Measurements from ENCODE around the gene TEX19.
"Not testable (repeated sequence)": the region's sequence is repeated elsewhere in the genome, so short reads cannot be mapped to it uniquely, and the experiment has no call there.

TEX19 gene

GRCh38 chr17:82354804-82355308 lies 4.2 kb upstream of the TEX19 start:
- no peak for DNase-seq (ENCODE audit: low read depth in 2 of 2)

- no peak for DNase-seq (ENCODE audit: low read depth in 2 of 2)
Observed at GRCh38 chr17:82355770-82356427, 3.1 kb upstream of the TEX19 start.

GRCh38 chr17:82356845-82357355 lies 2.1 kb upstream of the TEX19 start:
- no peak for DNase-seq (ENCODE audit: low read depth in 2 of 2)

DNA sequence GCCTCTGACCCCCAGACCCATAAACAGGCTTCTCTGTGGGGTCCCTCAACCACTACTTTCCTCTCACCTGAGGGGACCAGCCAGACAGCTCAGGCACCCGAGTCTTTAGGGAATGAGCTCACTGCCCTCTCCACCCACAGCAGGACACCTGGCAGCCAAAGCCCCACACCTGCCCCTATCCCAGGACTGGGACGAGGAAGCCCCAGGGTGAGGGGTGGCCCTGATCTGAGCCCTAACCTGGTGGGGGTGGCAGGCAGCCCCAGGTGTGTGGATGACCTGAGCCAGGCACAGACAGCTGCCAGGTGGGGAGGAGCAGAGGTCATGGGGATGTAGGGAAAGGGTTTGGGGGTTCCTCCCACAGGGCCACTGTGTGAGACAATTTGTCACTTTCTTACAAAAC lies 1.7 kb upstream of the TEX19 start:
- DNase-seq (ENCODE audit: low read depth in 2 of 2) = no peak

GRCh38 chr17:82359451-82360074 lies 516 bp downstream of the TEX19 start:
- not testable (repeated sequence) for DNase-seq (ENCODE audit: low read depth in 2 of 2)

DNA sequence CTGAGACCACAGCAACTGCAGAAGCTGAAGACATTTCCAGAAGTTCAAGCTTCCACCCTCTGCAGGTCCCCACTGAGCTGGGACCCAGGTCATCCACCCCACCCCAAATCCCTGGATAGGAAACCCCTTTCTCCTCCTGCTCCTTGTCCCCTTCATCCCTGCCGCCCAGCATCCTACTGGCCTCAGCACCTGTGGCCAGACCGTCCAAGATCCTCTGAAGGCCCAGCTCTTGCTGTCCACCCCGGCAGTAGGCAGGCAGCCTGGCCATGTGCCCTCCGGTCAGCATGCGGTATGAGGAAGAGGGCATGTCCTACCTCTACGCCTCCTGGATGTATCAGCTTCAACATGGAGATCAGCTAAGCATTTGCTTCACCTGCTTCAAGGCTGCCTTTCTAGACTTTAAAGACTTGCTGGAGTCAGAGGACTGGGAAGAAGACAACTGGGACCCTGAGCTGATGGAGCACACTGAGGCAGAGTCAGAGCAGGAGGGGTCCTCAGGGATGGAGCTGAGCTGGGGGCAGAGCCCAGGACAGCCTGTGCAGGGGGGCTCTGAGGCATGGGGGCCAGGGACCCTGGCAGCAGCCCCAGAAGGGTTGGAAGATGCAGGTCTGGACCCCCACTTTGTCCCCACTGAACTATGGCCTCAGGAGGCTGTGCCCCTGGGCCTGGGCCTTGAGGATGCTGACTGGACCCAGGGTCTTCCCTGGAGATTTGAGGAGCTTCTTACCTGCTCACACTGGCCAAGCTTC lies 3.0 kb downstream of the TEX19 start:
- no peak for DNase-seq (ENCODE audit: low read depth in 2 of 2)

DNA sequence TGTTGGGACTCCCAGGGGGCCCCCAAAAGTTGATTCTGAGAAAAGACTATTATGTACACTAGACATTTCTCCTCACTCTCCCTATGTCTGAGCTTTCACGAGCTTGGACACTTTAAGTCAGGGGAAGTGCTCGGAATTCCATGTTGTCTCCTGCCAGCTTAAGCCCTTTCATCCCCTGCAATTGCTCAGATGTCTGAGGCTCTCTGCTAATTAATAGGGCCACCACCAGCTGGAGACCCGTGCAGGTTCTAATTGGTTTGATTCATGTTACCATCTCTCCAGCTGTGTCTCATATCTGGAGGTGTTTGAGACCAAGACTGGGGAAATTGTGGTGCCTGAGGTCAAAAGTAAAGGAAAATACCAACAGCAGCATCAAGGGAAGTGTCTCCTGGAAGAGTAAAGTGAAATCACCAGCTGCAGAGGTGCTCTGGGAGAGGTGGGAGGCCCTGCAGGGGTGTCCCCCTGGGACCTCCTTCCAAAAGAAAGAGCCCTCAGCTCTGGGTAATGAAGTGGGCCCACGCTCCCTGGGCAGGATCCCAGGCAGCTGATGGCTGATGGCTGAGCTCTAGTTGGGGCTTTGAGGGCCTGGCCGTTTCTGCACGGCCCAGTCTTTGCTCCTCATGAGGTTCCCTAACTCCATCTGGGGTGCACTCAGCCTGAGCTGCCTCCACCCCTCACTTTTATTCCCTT lies 6.7 kb downstream of the TEX19 start:
- DNase-seq (ENCODE audit: low read depth in 2 of 2) = no peak

- DNase-seq (ENCODE audit: low read depth in 2 of 2) = no peak
Observed at GRCh38 chr17:82366749-82367148, 7.7 kb downstream of the TEX19 start.

DNA sequence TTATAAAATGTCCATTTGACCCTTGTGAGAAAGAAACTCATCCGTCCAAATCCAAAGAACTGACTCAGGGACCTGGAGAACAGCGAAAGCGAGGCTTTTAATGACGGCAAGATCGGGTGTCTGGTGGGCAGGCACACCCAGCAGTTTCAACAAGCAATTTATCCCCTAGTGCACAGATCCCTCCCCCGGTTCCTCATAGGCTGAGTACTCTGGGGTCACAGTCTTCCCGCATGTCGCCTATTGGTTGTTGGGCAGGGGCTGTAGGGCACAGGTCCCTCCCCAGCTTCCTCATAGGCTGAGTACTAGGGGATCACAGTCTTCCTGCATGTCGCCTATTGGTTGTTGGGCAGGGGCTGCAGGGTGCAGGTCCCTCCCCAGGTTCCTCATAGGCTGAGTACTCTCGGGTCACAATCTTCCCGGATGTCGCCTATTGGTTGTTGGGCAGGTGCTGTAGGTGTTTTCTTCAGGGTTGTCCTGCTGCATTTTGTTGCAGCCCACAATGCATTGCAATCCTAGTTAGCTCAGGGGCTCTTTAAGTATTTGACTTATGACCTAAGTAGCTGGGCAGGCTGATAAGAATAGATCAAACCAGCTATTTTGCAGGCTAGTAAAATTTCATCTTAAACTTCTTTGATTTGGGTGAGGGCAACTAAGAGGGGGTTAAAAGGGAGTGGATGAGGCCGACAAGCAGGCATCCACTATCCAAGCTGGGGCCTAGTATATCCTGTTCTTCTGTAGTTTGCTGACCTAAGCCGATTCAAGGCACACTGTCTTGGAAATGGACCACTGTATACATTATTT lies 8.9 kb downstream of the TEX19 start:
- DNase-seq (ENCODE audit: low read depth in 2 of 2) = no peak

- DNase-seq (ENCODE audit: low read depth in 2 of 2) = no peak
Observed at GRCh38 chr17:82369211-82369610, 10.2 kb downstream of the TEX19 start.

- peak in 1 of 2 donors; percentile 31 for DNase-seq (ENCODE audit: low read depth in 2 of 2)
Observed at GRCh38 chr17:82370471-82371332, 11.7 kb downstream of the TEX19 start.

DNA sequence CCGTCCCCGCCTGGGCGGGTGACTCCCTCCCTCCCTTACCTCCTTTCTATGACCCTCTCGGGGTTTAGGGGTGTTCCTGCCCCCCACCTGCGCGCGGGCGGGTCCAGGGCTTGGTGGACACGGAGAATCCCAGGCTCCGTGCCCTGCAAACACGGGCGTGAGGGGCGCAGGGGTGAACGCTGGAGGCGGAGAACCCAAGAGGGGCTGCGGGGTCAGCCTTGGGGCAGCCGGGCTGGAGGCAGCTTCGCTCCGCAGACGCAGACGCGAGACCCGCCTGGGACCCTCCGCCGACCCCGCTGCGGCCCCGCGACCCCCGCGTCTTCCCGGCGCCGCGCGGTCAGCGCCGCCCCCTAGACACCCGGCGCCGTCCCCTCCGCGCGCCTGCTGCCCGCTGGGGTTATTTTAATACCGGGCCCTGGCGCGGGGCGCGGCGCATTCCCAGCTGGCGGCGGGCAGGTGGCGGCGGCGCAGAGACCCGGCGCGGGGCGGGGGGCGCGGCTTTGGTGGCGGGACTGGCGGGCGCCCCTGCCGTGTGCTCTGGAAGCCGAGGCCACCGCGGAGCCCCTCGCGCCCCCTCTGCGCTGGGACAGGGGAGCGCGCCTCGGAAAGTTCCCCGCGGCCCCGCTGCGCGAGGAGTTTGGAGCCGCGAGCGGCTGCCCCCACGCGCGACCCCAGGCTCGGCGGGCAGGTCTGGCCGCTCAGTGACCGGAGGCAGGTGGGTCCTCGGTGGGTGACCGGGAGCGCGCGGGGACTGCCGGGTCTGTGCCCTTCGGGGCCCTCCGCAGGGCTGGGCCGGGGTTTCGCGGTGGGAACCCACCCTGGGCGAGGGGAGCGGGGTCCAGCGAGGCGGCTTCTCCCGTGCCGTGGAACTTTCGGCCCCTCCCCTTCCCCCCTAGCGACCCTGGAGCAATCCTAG lies 12.5 kb downstream of the TEX19 start, which contains the start of gene UTS2R:
Gene UTS2R, plus strand, starts transcription at position 433 of the 916 bp plus-strand sequence. CDS start 2,560 bp downstream, outside the sequence.
- no peak for DNase-seq (ENCODE audit: low read depth in 2 of 2)

DNA sequence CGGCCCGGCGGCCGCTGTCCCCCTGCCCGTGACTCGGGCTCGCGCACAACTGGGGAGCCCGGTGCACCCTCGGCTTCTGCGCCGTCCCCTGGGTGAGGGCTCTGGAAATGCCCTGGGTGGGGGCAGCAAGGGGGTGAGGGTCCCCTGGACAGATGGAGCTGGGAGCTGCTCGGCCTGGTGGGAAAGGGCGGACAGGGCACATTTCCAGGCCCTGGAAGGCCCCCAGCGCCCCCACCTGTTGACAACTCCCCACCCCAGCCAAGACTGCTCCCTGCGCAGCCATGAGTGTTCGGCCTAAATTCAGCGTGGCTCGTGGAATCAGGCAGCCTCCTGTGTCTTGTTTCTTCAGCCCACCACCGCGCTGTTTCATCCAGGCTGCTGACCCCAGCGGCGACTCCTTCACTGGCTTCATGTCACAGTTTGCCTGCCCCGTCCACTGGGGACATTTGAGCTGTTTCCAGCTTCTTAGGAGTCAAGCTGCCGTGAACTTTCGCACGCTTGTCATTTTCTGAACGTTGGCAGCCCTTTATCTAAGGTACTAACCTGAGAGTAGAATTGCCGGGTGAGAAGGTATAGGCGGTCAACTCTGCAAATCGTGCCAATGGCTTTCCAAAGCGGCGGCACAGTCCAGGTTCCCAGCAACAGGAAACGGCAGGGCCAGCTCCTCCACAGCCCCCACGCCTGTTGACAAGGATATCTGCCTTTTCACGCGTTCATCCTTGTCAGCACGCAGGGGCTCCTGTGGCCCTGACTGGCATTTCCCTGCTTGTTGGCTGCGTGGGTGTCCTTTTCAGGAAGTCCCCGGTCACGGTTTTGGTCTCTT lies 13.4 kb downstream of the TEX19 start:
- no peak for DNase-seq (ENCODE audit: low read depth in 2 of 2)

DNA sequence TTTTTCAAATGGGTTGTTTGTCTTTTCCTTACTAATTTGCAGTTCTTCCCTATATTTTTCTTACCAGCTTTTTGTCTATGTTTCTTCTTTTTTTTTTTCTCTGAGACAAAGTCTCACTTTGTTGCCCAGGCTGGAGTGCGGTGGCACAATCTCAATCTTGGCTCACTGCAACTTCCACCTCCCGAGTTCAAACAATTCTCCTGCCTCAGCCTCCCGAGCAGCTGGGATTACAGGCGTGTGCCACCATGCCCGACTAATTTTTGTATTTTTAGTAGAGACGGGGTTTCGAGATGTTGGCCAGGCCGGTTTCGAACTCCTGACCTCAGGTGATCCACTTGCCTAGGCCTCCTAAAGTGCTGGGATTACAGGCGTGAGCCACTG lies 14.0 kb downstream of the TEX19 start:
- DNase-seq (ENCODE audit: low read depth in 2 of 2) = not testable (repeated sequence)

DNA sequence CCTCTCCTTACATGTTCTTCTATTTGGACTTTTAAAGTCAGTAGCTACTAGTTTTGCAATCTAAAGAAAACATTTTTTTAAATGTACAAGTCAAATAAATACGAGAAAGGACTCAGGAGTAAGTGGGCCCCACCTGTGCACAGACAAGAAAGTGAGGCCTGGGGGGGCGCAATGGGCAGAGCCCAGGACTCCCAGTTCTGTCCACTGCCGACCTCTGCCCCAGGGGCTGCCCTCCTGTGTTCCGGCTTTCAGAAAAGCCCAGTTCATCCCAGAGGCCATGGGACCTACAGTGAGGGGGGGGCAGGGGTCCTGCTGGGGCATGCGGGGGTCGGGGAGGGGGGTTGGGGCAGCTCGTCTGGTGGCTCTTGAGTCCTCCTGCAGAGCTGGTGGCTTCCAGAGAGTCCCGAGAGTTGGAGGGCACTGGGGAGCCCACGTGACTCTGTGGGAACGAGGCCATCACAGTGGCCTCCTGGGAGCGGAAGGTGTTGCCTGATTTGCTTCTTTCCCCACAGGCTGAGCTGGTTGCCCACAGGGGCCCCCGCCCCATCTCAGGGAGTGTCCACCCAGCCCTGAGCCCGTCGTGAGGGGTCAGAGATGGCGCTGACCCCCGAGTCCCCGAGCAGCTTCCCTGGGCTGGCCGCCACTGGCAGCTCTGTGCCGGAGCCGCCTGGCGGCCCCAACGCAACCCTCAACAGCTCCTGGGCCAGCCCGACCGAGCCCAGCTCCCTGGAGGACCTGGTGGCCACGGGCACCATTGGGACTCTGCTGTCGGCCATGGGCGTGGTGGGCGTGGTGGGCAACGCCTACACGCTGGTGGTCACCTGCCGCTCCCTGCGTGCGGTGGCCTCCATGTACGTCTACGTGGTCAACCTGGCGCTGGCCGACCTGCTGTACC lies 14.9 kb downstream of the TEX19 start:
- DNase-seq (ENCODE audit: low read depth in 2 of 2) = no peak

- DNase-seq (ENCODE audit: low read depth in 2 of 2) = no peak
Observed at GRCh38 chr17:82374626-82375331, 15.7 kb downstream of the TEX19 start.
